ENCODE results near the gene RAI14.

The RAI14 gene

DNA sequence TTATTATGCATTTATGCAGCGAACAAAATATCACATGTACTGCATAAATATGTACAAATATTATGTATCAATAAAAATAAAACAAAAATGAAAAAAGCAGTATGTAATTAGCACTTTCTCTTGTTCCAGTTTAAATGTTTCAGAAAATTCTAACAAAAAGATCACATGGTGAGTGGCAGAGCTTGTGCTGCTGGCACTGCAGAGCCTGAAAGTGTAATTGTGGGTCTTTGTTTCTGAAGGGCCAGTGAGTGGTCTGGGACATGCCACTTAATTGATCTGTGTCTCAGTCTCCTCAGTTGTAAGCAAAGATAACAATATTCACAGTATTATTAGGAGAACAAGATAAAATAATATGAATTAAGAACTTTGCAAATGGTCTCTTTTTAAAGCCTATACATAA lies 39.5 kb upstream of the RAI14 start:
- no peak for TF ChIP-seq CTCF (IDR thresholded peaks at IDR 0.05; ENCODE audit: low read depth, low read length, poor library complexity, severe bottlenecking)
- TF ChIP-seq EZH2phosphoT487 (IDR thresholded peaks at IDR 0.05; ENCODE audit: borderline replicate concordance, low read length): no peak

GRCh38 chr5:34618371-34619065 lies 37.6 kb upstream of the RAI14 start:
- Histone ChIP-seq H3K27me3 (ENCODE audit: control insufficient read depth, low read length) (no peaks in the 10 kb centered on the region), H3K9me3 (ENCODE audit: control insufficient read depth, insufficient read depth, low read length) (no peaks in the 10 kb centered on the region), H3K4me3 (ENCODE audit: low read length) (no peak overlapping the region), H3K4me2 (ENCODE audit: low read length) (no peak overlapping the region), H3K9me2 (replicated peaks; ENCODE audit: control insufficient read depth, low read length) (no peaks in the 10 kb centered on the region), H3K4me1 (ENCODE audit: control insufficient read depth, low read length) (no peaks in the 10 kb centered on the region), H3K36me3 (ENCODE audit: control insufficient read depth, low read length) (no peaks in the 10 kb centered on the region), H3F3A (ENCODE audit: control insufficient read depth, insufficient read depth) (no peaks in the 10 kb centered on the region), H4K20me1 (ENCODE audit: control insufficient read depth, insufficient read depth, low read depth, low read length) (no peaks in the 10 kb centered on the region), H3K79me2 (ENCODE audit: control insufficient read depth, low read length) (no peaks in the 10 kb centered on the region), H3K27ac (ENCODE audit: low read depth, low read length) (no peak overlapping the region)
- no peak for TF ChIP-seq EZH2phosphoT487 (IDR thresholded peaks at IDR 0.05; ENCODE audit: borderline replicate concordance, low read length)

More for the DNA sequence above, 39.5 kb upstream of the RAI14 start:
- Histone ChIP-seq H3K27ac (ENCODE audit: low read depth, low read length) (no peak overlapping the region), H3K4me1 (ENCODE audit: control insufficient read depth, low read length) (no peaks in the 10 kb centered on the region), H3K36me3 (ENCODE audit: control insufficient read depth, low read length) (no peaks in the 10 kb centered on the region), H3K9me3 (ENCODE audit: control insufficient read depth, insufficient read depth, low read length) (no peaks in the 10 kb centered on the region), H4K20me1 (ENCODE audit: control insufficient read depth, insufficient read depth, low read depth, low read length) (no peaks in the 10 kb centered on the region), H3K4me3 (ENCODE audit: low read length) (no peak overlapping the region), H3K9me2 (replicated peaks; ENCODE audit: control insufficient read depth, low read length) (no peaks in the 10 kb centered on the region), H3K4me2 (ENCODE audit: low read length) (no peak overlapping the region), H3F3A (ENCODE audit: control insufficient read depth, insufficient read depth) (no peaks in the 10 kb centered on the region), H3K79me2 (ENCODE audit: control insufficient read depth, low read length) (no peaks in the 10 kb centered on the region), H3K27me3 (ENCODE audit: control insufficient read depth, low read length) (no peaks in the 10 kb centered on the region)

DNA sequence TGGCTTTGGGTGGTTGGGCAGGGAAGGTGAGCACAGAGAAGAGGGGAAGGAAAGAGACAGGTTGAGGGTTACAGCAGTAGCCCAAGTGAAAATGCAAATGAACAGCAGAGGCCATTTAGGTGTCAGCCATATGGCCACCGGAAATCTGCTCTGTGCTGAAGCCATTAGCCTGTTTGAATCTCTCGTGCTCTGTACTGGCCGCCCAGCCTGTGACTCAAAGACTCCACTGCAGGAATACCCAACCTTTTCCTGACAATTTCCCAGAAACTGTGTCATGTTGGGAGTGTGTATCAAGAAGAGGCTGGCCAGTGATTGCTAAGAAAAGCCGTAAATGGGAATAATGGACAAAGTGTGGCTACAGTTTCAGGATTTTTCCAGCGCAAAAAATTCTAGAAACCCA lies 35.9 kb upstream of the RAI14 start:
- Histone ChIP-seq H3K9me2 (replicated peaks; ENCODE audit: control insufficient read depth, low read length) (no peaks in the 10 kb centered on the region), H3K79me2 (ENCODE audit: control insufficient read depth, low read length) (no peaks in the 10 kb centered on the region), H3K36me3 (ENCODE audit: control insufficient read depth, low read length) (no peaks in the 10 kb centered on the region), H3F3A (ENCODE audit: control insufficient read depth, insufficient read depth) (no peaks in the 10 kb centered on the region), H3K9me3 (ENCODE audit: control insufficient read depth, insufficient read depth, low read length) (no peaks in the 10 kb centered on the region), H4K20me1 (ENCODE audit: control insufficient read depth, insufficient read depth, low read depth, low read length) (no peaks in the 10 kb centered on the region), H3K4me2 (ENCODE audit: low read length) (no peak overlapping the region), H3K4me1 (ENCODE audit: control insufficient read depth, low read length) (no peaks in the 10 kb centered on the region), H3K4me3 (ENCODE audit: low read length) (no peak overlapping the region), H3K27ac (ENCODE audit: low read depth, low read length) (no peak overlapping the region), H3K27me3 (ENCODE audit: control insufficient read depth, low read length) (no peaks in the 10 kb centered on the region)
- TF ChIP-seq CTCF (IDR thresholded peaks at IDR 0.05; ENCODE audit: low read depth, low read length, poor library complexity, severe bottlenecking): no peak
- TF ChIP-seq EZH2phosphoT487 (IDR thresholded peaks at IDR 0.05; ENCODE audit: borderline replicate concordance, low read length): no peak

GRCh38 chr5:34621277-34622097 lies 34.6 kb upstream of the RAI14 start:
- H3K9me2 ChIP-seq (replicated peaks; ENCODE audit: control insufficient read depth, low read length): no peaks in the 10 kb centered on the region
- no peaks in the 10 kb centered on the region for H3K79me2 ChIP-seq (ENCODE audit: control insufficient read depth, low read length)
- H3K4me3 ChIP-seq (ENCODE audit: low read length): no peak overlapping the region
- no peaks in the 10 kb centered on the region for H4K20me1 ChIP-seq (ENCODE audit: control insufficient read depth, insufficient read depth, low read depth, low read length)
- no peak overlapping the region for H3K4me2 ChIP-seq (ENCODE audit: low read length)
- H3F3A ChIP-seq (ENCODE audit: control insufficient read depth, insufficient read depth): no peaks in the 10 kb centered on the region
- no peaks in the 10 kb centered on the region for H3K27me3 ChIP-seq (ENCODE audit: control insufficient read depth, low read length)
- H3K4me1 ChIP-seq (ENCODE audit: control insufficient read depth, low read length): no peaks in the 10 kb centered on the region
- no peaks in the 10 kb centered on the region for H3K9me3 ChIP-seq (ENCODE audit: control insufficient read depth, insufficient read depth, low read length)
- no peaks in the 10 kb centered on the region for H3K36me3 ChIP-seq (ENCODE audit: control insufficient read depth, low read length)
- H3K27ac ChIP-seq (ENCODE audit: low read depth, low read length): no peak overlapping the region
- TF ChIP-seq CTCF (IDR thresholded peaks at IDR 0.05; ENCODE audit: low read depth, low read length, poor library complexity, severe bottlenecking): no peak
- no peak for TF ChIP-seq EZH2phosphoT487 (IDR thresholded peaks at IDR 0.05; ENCODE audit: borderline replicate concordance, low read length)
